ENCODE measurements around the gene DNASE1L2. TPM values are rescaled to one million over a fixed set of nuclear protein-coding genes. Genes with fewer than 3 reads are reported as not detected.

The DNASE1L2 gene
- total RNA-seq, 1 donor from 2014 or later = 17.3 TPM

GRCh38 chr16:2271848-2272461 lies 35.7 kb downstream of the DNASE1L2 start:
- DNase-seq = no peak

- DNase-seq = no peak
Observed at GRCh38 chr16:2273484-2273883, 37.2 kb downstream of the DNASE1L2 start.

GRCh38 chr16:2273931-2274330 lies 37.7 kb downstream of the DNASE1L2 start:
- DNase-seq = no peak

- no peak for DNase-seq
Observed at GRCh38 chr16:2275476-2276367, 39.5 kb downstream of the DNASE1L2 start.

GRCh38 chr16:2276368-2277195 lies 40.3 kb downstream of the DNASE1L2 start:
- DNase-seq = no peak

GRCh38 chr16:2277466-2278271 lies 41.4 kb downstream of the DNASE1L2 start:
- DNase-seq = no peak

- DNase-seq = no peak
Observed at GRCh38 chr16:2278272-2278608, 42.0 kb downstream of the DNASE1L2 start.

GRCh38 chr16:2278956-2279800 lies 42.9 kb downstream of the DNASE1L2 start:
- DNase-seq = no peak

GRCh38 chr16:2280461-2280860 lies 44.2 kb downstream of the DNASE1L2 start:
- no peak for DNase-seq

GRCh38 chr16:2280981-2281542 lies 44.8 kb downstream of the DNASE1L2 start:
- no peak for DNase-seq

- no peak for DNase-seq
Observed at GRCh38 chr16:2282262-2282661, 46.0 kb downstream of the DNASE1L2 start.

GRCh38 chr16:2282866-2283555 lies 46.8 kb downstream of the DNASE1L2 start:
- no peak for DNase-seq

GRCh38 chr16:2284001-2284770 lies 47.9 kb downstream of the DNASE1L2 start:
- DNase-seq = no peak

- no peak for DNase-seq
Observed at GRCh38 chr16:2284797-2285576, 48.7 kb downstream of the DNASE1L2 start.

- DNase-seq = no peak
Observed at GRCh38 chr16:2285731-2286191, 49.5 kb downstream of the DNASE1L2 start.

- DNase-seq = no peak
Observed at GRCh38 chr16:2286550-2286949, 50.3 kb downstream of the DNASE1L2 start.

- no peak for DNase-seq
Observed at GRCh38 chr16:2287916-2288547, 51.8 kb downstream of the DNASE1L2 start.
